IPS DF 19.7 (cell line): Measurements from ENCODE around the gene PRDM2.

Experiments used
- DNase-seq: peaks from one replicate; pipeline ENCODE4 v3.0.0-alpha.2; 2013; ENCODE audit warnings: low read depth, low spot score

PRDM2 gene

GRCh38 chr1:13764588-13765332 lies 64.8 kb downstream of the PRDM2 start:
- DNase-seq, result no peak

GRCh38 chr1:13766592-13767564 lies 66.9 kb downstream of the PRDM2 start:
- DNase-seq, result no peak

DNA sequence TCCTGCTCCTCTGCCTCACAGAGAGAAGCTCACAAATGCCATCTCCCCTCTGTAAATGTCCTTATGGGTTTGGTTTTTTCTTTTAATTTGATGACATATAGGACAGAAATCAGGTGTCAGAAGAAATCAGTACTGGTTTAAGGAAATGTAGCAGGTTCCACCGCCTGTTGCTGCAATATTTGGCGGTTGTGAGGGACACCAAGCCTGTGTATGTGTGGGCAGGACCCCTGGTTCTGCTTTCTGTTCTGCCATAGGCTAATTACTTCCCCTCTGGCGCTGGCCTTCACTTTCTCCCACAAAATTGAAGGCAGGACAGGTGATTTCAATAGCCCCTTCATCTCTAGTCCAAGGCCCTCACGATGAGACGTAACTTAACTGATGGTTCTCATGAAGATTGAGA lies 69.2 kb downstream of the PRDM2 start:
- no peak for DNase-seq

GRCh38 chr1:13769830-13770229 lies 69.8 kb downstream of the PRDM2 start:
- DNase-seq, result no peak

DNA sequence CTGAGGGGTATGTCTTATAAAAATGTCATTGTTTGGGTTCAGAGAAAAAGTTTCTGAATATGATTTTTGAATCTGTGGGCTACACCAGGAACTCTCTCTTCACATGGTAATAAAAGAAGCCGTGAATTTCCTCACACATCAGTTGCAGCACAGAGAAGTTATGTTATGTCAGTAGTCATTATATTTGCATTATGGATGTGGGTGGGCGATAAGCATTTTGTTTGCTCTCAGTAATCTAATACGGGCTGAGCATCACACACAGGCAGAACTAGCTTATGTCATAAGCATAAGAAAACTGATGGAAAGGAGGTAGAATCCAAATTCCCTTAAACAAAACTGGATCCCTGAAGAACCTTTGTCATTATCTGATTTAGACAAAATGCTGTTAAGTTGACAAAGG lies 70.8 kb downstream of the PRDM2 start:
- no peak for DNase-seq

DNA sequence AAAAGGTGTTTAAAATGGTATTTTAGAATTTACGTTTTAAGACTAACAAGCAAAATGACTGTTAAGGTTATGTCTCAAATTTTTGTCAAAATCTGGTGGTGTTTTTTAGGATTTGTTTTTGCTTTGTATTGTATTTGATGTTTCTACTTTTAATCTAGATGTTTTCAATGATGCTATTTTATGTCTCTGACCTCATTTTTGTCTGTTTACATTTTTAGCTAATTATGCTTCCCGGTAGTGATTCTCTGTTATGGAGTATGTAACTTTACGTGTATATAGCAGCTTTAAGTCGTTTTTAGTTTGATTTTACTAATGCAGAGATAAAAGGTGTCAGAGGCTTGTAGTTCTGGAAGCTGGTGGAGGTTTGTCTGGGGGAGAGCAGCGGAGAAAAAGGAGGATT lies 71.8 kb downstream of the PRDM2 start:
- no peak for DNase-seq

- DNase-seq, result no peak
Observed at GRCh38 chr1:13772271-13772670, 72.3 kb downstream of the PRDM2 start.

DNA sequence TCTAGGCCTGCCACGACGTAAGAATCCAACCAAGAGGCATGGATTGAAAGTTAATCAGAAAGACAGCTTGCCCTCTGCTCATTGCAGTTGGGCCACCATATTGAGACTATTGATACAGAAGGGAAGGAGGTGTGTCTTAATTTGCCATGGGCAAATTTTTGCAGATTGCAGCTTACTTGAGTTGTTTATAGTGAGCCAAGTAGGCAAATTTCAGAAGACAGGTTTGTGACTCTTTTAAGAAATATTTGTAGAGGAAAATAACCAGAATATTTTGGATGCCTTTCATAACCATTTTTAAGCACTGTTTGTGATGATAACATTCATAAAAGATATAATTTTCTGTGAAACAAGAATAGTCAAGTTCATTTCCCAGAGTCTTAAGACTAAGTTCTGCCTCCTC lies 74.1 kb downstream of the PRDM2 start:
- DNase-seq, result no peak

DNA sequence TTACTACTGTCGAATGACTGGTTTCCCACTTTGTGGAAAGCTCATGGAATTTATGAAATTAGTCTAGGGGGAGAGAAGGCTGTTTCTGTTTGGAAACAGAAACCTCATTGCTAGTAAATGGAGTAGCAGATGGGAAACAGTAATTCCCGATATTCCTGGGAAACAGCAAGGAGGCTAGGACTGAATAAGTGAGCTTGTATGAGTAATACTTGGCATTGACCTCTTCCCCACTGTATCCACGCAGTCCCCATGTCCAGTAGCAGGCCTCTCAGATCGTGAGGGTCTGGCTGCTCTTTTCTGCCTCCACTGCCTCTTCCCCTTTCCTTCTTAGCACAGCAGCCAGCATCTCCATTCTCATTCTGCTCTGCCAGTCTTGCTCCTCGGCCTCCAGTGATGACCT lies 75.5 kb downstream of the PRDM2 start:
- no peak for DNase-seq

DNA sequence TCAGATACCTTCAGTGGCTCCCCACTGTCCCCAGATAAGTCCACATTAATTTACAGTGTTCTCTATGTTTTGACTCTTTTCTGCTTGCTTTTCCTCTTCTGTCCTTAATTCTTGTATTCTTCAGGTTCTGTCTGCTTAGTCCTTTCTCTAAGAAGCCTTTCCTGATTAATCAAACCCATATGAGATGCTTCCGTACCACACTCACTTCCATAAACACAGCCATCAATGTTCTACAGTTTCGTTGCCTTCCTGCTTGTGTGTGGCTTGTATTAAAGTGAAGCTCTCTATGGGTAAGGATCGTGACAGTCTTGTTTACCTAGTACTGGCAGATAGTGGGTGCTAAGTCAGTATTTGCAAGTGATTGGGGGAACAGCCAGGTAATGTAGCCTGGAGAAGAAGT lies 75.9 kb downstream of the PRDM2 start:
- DNase-seq, result no peak

DNA sequence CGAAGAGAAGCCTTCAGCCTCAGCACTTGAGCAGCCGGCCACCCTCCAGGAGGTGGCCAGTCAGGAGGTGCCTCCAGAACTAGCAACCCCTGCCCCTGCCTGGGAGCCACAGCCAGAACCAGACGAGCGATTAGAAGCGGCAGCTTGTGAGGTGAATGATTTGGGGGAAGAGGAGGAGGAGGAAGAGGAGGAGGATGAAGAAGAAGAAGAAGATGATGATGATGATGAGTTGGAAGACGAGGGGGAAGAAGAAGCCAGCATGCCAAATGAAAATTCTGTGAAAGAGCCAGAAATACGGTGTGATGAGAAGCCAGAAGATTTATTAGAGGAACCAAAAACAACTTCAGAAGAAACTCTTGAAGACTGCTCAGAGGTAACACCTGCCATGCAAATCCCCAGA lies 78.4 kb downstream of the PRDM2 start:
- no peak for DNase-seq

DNA sequence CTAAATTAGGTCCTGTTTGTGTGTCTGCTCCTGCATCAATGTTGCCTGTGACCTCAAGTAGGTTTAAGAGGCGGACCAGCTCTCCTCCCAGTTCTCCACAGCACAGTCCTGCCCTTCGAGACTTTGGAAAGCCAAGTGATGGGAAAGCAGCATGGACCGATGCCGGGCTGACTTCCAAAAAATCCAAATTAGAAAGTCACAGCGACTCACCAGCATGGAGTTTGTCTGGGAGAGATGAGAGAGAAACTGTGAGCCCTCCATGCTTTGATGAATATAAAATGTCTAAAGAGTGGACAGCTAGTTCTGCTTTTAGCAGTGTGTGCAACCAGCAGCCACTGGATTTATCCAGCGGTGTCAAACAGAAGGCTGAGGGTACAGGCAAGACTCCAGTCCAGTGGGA lies 79.9 kb downstream of the PRDM2 start:
- no peak for DNase-seq

DNA sequence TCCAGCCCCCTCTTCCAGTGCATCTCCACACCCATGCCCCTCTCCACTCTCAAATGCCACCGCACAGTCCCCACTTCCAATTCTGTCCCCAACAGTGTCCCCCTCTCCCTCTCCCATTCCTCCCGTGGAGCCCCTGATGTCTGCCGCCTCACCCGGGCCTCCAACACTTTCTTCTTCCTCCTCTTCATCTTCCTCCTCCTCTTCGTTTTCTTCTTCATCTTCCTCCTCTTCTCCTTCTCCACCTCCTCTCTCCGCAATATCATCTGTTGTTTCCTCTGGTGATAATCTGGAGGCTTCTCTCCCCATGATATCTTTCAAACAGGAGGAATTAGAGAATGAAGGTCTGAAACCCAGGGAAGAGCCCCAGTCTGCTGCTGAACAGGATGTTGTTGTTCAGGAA lies 80.8 kb downstream of the PRDM2 start:
- no peak for DNase-seq

DNA sequence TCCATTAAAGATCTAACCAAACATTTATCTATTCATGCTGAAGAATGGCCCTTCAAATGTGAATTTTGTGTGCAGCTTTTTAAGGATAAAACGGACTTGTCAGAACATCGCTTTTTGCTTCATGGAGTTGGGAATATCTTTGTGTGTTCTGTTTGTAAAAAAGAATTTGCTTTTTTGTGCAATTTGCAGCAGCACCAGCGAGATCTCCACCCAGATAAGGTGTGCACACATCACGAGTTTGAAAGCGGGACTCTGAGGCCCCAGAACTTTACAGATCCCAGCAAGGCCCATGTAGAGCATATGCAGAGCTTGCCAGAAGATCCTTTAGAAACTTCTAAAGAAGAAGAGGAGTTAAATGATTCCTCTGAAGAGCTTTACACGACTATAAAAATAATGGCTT lies 81.2 kb downstream of the PRDM2 start:
- DNase-seq, result no peak

- no peak for DNase-seq
Observed at GRCh38 chr1:13781907-13782633, 82.1 kb downstream of the PRDM2 start.

GRCh38 chr1:13782634-13783360 lies 82.8 kb downstream of the PRDM2 start:
- no peak for DNase-seq

GRCh38 chr1:13783551-13783950 lies 83.6 kb downstream of the PRDM2 start:
- DNase-seq, result no peak

DNA sequence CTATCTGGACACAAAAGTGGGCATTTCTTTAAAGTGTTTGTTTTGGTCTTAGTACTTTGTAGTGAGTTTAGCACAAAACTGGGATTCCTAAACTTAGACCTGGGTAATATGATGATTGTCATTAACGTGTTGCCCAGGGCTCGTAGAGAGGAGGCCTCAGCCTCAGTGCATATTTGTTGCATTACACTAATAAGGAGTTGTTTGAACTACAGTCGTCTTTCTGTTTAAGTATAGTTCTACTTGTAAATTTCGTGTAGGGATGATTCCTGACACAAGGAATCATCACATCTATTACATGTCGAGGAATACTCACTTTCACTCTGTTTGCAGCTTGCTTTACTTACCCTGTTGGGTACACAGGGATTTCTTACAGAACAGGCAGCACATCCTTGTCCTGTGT lies 85.0 kb downstream of the PRDM2 start:
- no peak for DNase-seq

DNA sequence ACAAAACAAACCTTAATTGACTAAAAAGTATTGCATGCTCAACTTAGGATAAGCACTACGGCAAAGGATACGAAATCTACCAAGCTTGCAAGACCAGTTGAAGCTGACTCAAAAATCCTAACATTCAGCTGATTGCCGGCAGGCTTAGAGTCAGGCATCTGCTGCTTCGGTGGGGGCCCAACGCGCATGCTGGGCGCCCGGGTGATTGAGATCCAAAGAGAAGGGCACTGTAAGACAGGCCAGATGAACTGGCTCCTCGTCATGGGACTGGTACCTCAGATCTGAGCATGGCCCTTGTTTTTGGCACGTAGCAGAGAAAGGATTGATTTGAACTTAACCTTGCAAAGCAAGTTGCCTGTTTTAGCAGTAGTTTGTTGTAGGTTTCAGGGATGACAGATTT lies 86.6 kb downstream of the PRDM2 start:
- no peak for DNase-seq

DNA sequence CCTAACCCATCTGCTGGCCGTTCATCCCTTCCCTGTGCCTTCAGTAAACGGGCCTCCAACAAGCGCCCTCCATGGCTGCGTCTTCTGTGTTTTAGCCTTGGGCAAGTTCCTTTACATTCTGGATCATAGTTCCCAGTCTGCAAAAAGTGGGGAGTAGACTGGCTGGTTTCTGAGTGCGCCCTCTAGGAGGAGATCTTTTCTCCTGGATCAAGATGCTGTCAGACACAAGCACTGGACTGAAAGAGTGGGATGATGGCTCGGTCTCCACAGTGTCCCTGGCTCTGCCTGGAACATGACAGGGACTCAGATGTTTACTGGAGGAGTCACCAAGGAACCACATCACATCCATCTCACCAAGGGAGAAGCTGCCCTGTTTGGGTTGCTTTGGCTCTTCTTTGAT lies 88.8 kb downstream of the PRDM2 start:
- DNase-seq, result no peak

DNA sequence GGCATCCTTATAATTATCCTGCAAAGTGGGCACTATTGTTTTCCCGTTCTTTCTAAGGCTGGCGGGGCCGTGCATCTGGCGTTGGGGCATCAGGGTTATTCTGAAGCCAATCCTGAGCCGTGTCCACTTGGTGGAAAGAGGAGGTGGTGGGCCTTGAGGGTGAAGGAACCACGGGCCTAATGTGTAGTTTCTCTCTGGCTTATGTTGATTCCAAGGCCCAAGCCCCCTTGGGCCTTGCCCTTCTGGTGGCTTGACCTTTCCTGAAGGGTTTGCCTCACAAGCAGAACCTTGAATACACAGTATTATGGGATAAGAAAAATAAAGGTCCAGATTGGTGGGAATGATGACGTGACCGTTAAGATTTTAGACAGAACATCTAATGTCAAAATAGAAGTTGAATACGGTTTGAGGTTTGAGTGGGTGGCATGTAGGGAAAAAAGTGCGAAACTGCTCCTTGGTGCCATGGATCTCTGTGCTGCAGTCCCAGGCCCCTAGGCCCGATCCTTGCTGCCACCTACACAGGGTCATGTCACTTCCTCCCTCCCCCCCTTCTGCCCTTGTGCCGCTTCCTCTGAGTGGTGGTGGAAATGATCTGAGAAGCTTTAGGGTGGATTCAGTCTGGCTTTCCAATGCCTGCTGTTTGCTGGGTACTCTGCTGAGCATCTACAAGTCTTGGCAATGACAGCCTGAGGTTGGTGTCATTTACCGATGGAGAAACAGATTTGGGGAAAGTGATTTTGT lies 90.5 kb downstream of the PRDM2 start:
- no peak for DNase-seq
